Fibroblast of skin of back (primary cell): ENCODE data around the gene MRPL45. TPM values are rescaled to one million over a fixed set of nuclear protein-coding genes. Genes with fewer than 3 reads are reported as not detected.
"Not testable (repeated sequence)": the region's sequence is repeated elsewhere in the genome, so short reads cannot be mapped to it uniquely, and the experiment has no call there.

Source experiments
- DNase-seq: peaks from one replicate; pipeline ENCODE4 v3.0.0-alpha.2; 2013
- polyA plus RNA-seq, 2 experiments: library from polyadenylated mRNA; unstranded; fragments of 120-200 nt; gene quantifications; one replicate each; pipeline ENCODE4 v1.2.1, GENCODE V29; 2013; ENCODE audit not compliant: insufficient read length in 2 of 2

Gene MRPL45
- 30.1 TPM for polyA plus RNA-seq (2013, experiment 1 of 2; ENCODE audit: insufficient read length)
- polyA plus RNA-seq (2013, experiment 2 of 2; ENCODE audit: insufficient read length), result 34.3 TPM

GRCh38 chr17:38296834-38297517 is at the start of gene MRPL45:
TSS of gene MRPL45 (plus strand) at chr17:38297168. CDS start at chr17:38297184, 16 bp downstream.
- peak; percentile 95 for DNase-seq

GRCh38 chr17:38253191-38253590 is 43.8 kb upstream of the MRPL45 start:
- not testable (repeated sequence) for DNase-seq

GRCh38 chr17:38254357-38254756 is 42.6 kb upstream of the MRPL45 start:
- DNase-seq, result not testable (repeated sequence)

- DNase-seq, result peak; percentile 85
These were observed 39.9 kb upstream of the MRPL45 start for GRCh38 chr17:38257013-38257621.

GRCh38 chr17:38265974-38266506 is 30.9 kb upstream of the MRPL45 start:
- not testable (repeated sequence) for DNase-seq

GRCh38 chr17:38266571-38266970 is 30.4 kb upstream of the MRPL45 start:
- DNase-seq, result not testable (repeated sequence)

GRCh38 chr17:38268138-38268537 is 28.8 kb upstream of the MRPL45 start:
- DNase-seq, result not testable (repeated sequence)

- DNase-seq, result not testable (repeated sequence)
These were observed 27.9 kb upstream of the MRPL45 start for GRCh38 chr17:38269045-38269444.

- peak; percentile 20 for DNase-seq
These were observed 27.4 kb upstream of the MRPL45 start for GRCh38 chr17:38269552-38269951.

- peak; percentile 9 for DNase-seq
These were observed 11.0 kb upstream of the MRPL45 start for GRCh38 chr17:38285994-38286393.

- DNase-seq, result peak; percentile 76
These were observed 10.4 kb upstream of the MRPL45 start for GRCh38 chr17:38286501-38287091.

- DNase-seq, result peak; percentile 28
These were observed 8.6 kb upstream of the MRPL45 start for GRCh38 chr17:38288217-38288827.

- DNase-seq, result not testable (repeated sequence)
These were observed 7.2 kb upstream of the MRPL45 start for GRCh38 chr17:38289760-38290159.

- DNase-seq, result not testable (repeated sequence)
These were observed 1.2 kb upstream of the MRPL45 start for GRCh38 chr17:38295602-38296365.

GRCh38 chr17:38315497-38315896 is 18.5 kb downstream of the MRPL45 start:
- no peak for DNase-seq

- DNase-seq, result no peak
These were observed 20.1 kb downstream of the MRPL45 start for GRCh38 chr17:38317081-38317480.

GRCh38 chr17:38320482-38320881 is 23.5 kb downstream of the MRPL45 start:
- no peak for DNase-seq

- peak; percentile 49 for DNase-seq
These were observed 25.3 kb downstream of the MRPL45 start for GRCh38 chr17:38322156-38322779.

GRCh38 chr17:38322897-38323296 is 25.9 kb downstream of the MRPL45 start:
- no peak for DNase-seq

- DNase-seq, result no peak
These were observed 27.3 kb downstream of the MRPL45 start for GRCh38 chr17:38324141-38324697.

- no peak for DNase-seq
These were observed 27.8 kb downstream of the MRPL45 start for GRCh38 chr17:38324772-38325171.
